ENCODE data around the gene CTBS.
"Not testable (repeated sequence)": the region's sequence is repeated elsewhere in the genome, so short reads cannot be mapped to it uniquely, and the experiment has no call there.

The CTBS gene

GRCh38 chr1:84603941-84604830 is 29.9 kb upstream of the CTBS start:
- DNase-seq (ENCODE audit: low read depth in 1 of 2, low spot score in 1 of 2): peak in 1 of 2 experiments; percentile 78
- in situ Hi-C loops (cut with HindIII; ENCODE audit: low pct_unique_long_range_greater_than_20kb, low sequenced_read_pairs): no loop called here
- no peak for TF ChIP-seq JUND (IDR thresholded peaks at IDR 0.05; ENCODE audit: low read depth)

DNA sequence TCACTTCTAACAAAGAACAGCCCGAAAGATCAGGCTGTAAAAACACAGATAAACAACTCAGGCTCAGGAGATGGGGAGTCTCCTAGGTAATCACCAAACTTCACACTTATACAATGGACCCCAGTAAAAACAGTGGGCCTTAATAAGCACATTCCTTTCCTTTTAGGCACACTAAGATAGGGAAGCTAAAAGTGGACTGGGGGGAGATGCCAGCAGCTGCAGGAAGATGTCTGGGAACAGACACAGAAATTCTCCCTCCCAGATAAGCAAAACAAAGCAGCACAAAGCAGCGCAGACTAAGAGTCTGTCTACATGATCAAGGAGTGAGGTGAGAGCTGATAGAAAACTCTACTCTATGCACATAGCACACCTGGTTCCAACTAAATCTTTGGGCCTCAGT is 29.0 kb upstream of the CTBS start:
- no peak for TF ChIP-seq JUND (IDR thresholded peaks at IDR 0.05; ENCODE audit: low read depth)
- DNase-seq (ENCODE audit: low read depth in 1 of 2, low spot score in 1 of 2): no peak
- in situ Hi-C loops (cut with HindIII; ENCODE audit: low pct_unique_long_range_greater_than_20kb, low sequenced_read_pairs): no loop called here

DNA sequence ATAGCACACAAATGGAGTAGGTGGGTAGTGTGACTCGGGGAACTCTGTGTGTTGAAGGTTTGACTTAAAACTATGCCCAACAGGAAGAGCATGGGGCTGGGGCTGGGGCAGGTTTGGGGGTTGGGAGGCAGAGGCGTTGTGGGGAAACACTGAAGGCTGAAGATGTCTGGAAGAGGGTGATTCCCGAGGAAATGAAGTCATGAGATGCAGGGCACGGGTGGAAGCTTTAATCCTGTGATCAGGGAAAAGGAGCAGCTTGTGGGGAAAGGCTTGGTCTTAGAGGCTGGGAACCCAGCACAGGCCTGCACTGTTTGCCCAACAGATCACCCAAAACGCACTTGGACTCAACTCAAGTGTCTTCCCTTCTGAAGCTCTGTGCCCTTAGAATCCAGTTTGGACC is 26.6 kb upstream of the CTBS start:
- in situ Hi-C loops (cut with HindIII; ENCODE audit: low pct_unique_long_range_greater_than_20kb, low sequenced_read_pairs): no loop called here
- no peak for DNase-seq (ENCODE audit: low read depth in 1 of 2, low spot score in 1 of 2)
- no peak for TF ChIP-seq JUND (IDR thresholded peaks at IDR 0.05; ENCODE audit: low read depth)

GRCh38 chr1:84598846-84599741 is 24.9 kb upstream of the CTBS start:
- no peak for TF ChIP-seq JUND (IDR thresholded peaks at IDR 0.05; ENCODE audit: low read depth)
- DNase-seq (ENCODE audit: low read depth in 1 of 2, low spot score in 1 of 2): no peak
- in situ Hi-C loops (cut with HindIII; ENCODE audit: low pct_unique_long_range_greater_than_20kb, low sequenced_read_pairs): no loop called here

DNA sequence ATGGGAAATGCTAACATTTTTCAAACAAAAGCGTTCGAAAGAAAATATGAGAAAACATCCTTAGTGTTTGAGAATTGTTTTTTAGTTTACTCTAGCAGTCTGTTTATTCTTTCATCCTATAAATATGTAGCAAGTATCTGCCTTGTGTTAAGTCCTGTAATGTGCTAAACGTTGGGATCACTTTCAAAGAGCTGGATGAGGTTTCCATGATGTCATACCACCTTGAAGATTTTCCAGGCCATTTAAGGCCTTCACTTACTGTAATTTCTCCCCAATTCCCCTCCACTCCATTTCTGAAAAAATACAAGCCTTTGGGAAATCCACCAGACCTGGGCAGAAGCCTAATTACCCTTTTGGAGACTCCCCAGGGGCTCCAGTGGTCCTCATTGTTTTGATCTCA is 24.2 kb upstream of the CTBS start:
- in situ Hi-C loops (cut with HindIII; ENCODE audit: low pct_unique_long_range_greater_than_20kb, low sequenced_read_pairs): no loop called here
- DNase-seq (ENCODE audit: low read depth in 1 of 2, low spot score in 1 of 2): no peak
- no peak for TF ChIP-seq JUND (IDR thresholded peaks at IDR 0.05; ENCODE audit: low read depth)

DNA sequence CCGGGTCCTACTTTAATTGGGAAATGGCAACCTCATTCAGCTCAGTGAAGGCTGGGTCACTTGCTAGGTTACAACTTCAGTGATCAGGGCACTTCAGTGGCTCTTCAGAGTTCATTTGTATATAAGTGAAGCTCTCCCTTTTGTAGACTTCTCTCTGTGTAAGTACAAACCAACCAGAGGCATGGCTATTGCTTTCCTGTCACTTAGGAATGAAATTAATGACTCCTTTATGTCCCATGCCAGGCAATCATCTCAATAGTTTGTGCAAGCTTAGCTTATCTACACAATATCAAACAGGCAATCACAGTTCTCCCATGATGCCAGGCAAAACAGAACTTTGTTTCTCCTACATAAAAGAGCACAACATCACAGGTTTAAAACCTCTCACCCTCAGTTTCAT is 22.8 kb upstream of the CTBS start:
- TF ChIP-seq JUND (IDR thresholded peaks at IDR 0.05; ENCODE audit: low read depth): no peak
- in situ Hi-C loops (cut with HindIII; ENCODE audit: low pct_unique_long_range_greater_than_20kb, low sequenced_read_pairs): no loop called here

DNA sequence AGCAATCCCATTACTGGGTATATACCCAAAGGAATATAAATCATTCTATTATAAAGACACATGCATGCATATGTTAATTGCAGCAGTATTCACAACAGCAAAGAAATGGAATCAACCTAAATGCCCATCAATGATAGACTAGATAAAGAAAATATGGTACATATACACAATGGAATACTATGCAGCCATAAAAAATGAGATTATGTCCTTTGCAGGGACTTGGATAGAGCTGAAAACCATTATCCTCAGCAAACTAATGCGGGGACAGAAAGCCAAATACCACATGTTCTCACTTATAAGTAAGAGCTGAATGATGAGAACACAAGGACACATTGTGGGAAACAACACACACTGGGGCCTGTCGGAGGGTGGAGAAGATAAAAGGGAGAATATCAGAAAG is 20.7 kb upstream of the CTBS start:
- in situ Hi-C loops (cut with HindIII; ENCODE audit: low pct_unique_long_range_greater_than_20kb, low sequenced_read_pairs); DNase-seq (ENCODE audit: low read depth in 1 of 2, low spot score in 1 of 2): not testable (repeated sequence)

More for the DNA sequence above, 22.8 kb upstream of the CTBS start:
- no peak for DNase-seq (ENCODE audit: low read depth in 1 of 2, low spot score in 1 of 2)

DNA sequence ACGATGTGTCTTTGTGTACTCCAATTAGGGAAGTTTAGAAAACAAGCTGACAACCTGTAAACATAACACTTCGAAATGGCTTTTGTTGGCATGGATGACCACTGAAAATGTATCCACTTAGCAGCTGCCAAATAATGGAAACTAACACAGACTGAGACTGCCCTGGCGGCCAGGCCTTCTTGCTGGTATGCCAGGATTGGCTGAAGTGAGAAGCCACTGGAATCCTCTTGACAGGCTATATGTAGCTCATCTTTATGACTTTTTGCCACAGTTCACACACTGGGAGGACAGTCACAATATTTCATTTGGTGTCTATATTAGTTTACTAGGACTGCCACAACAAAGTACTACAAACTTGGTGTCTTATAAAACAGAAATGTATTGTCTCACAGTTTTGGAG is 12.9 kb upstream of the CTBS start:
- no peak for DNase-seq (ENCODE audit: low read depth in 1 of 2, low spot score in 1 of 2)
- no peak for TF ChIP-seq JUND (IDR thresholded peaks at IDR 0.05; ENCODE audit: low read depth)
- in situ Hi-C loops (cut with HindIII; ENCODE audit: low pct_unique_long_range_greater_than_20kb, low sequenced_read_pairs): no loop called here

- in situ Hi-C loops (cut with HindIII; ENCODE audit: low pct_unique_long_range_greater_than_20kb, low sequenced_read_pairs): no loop called here
- no peak for TF ChIP-seq JUND (IDR thresholded peaks at IDR 0.05; ENCODE audit: low read depth)
- no peak for DNase-seq (ENCODE audit: low read depth in 1 of 2, low spot score in 1 of 2)
Measured at GRCh38 chr1:84585803-84586202, 11.6 kb upstream of the CTBS start.

- in situ Hi-C loops (cut with HindIII; ENCODE audit: low pct_unique_long_range_greater_than_20kb, low sequenced_read_pairs): no loop called here
- TF ChIP-seq JUND (IDR thresholded peaks at IDR 0.05; ENCODE audit: low read depth): no peak
- no peak for DNase-seq (ENCODE audit: low read depth in 1 of 2, low spot score in 1 of 2)
Measured at GRCh38 chr1:84584126-84584525, 9.9 kb upstream of the CTBS start.

GRCh38 chr1:84583648-84584047 is 9.4 kb upstream of the CTBS start:
- DNase-seq (ENCODE audit: low read depth in 1 of 2, low spot score in 1 of 2): no peak
- no peak for TF ChIP-seq JUND (IDR thresholded peaks at IDR 0.05; ENCODE audit: low read depth)
- in situ Hi-C loops (cut with HindIII; ENCODE audit: low pct_unique_long_range_greater_than_20kb, low sequenced_read_pairs): no loop called here

DNA sequence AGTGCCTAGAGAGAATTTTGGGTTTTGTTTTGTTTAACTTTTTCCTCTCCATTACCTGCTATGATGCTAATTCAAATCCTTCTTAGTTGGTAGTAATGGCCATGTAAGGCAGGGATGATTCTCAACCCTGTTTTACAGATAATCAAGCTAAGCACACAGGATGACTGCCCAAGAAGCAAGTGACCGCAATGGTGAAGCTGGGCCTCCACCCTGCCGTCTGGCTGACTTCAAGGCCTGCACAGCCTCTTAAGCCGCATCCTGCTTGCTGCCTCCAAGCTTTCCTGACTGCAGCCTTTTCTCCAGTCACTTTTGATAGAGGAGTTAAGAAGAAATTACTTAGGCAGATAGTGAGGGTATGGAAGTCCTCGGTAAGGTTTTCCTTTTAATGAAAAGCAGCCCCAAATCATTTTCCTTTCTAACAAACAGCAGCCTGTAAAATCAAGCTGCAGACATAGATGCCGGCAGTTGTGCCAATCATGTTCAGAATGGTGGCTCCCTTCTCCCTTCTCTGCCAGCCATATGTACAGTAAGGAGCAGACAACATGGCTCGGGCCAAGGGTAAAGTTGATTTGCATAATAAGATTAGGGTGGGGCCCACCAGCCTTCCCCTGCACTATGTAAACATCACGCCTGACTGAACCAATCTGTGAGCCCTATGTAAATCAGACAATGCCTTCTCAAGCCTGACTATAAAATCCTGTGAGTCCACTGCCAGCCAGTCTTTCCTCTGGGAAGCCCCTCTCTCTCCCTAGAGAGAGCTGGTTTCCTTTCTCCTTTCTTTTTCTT is 8.8 kb upstream of the CTBS start:
- TF ChIP-seq JUND (IDR thresholded peaks at IDR 0.05; ENCODE audit: low read depth): no peak
- in situ Hi-C loops (cut with HindIII; ENCODE audit: low pct_unique_long_range_greater_than_20kb, low sequenced_read_pairs): no loop called here
- DNase-seq (ENCODE audit: low read depth in 1 of 2, low spot score in 1 of 2): peak in 1 of 2 experiments; percentile 78
